GM21737 (cell line): Measurements from ENCODE around the gene LRRC36.

Experiments
- ATAC-seq: cut with Tn5 transposase; IDR thresholded peaks from one replicate; pipeline ENCODE4 v1.9.1; 2021; ENCODE audit warnings: mild to moderate bottlenecking, moderate library complexity; ENCODE audit not compliant: unreplicated experiment

LRRC36 gene

GRCh38 chr16:67294171-67294757 is 32.4 kb upstream of the LRRC36 start:
- no peak for ATAC-seq

- ATAC-seq = no peak
These were observed 31.7 kb upstream of the LRRC36 start for GRCh38 chr16:67294938-67295361.

DNA sequence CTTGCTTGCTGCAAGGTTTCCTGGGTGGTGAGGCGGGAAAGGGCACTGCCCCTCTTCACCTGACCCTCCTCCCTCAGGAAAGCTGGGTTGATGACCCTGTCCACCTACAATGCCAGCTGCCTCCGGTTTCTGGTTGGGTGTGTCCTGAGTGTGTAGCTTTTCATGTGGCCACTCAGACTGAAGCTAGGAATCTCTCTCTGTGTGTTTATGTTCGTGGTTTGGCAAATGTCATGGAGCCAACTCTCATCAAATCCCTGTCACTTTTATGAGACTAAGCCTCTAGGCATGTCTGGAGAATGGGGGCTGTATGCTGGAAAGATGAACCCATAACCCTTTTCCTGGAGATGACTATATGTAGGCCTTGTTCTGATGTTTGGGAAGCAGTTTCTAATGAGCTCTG is 30.2 kb upstream of the LRRC36 start:
- no peak for ATAC-seq

- ATAC-seq = no peak
These were observed 28.3 kb upstream of the LRRC36 start for GRCh38 chr16:67298277-67298676.

DNA sequence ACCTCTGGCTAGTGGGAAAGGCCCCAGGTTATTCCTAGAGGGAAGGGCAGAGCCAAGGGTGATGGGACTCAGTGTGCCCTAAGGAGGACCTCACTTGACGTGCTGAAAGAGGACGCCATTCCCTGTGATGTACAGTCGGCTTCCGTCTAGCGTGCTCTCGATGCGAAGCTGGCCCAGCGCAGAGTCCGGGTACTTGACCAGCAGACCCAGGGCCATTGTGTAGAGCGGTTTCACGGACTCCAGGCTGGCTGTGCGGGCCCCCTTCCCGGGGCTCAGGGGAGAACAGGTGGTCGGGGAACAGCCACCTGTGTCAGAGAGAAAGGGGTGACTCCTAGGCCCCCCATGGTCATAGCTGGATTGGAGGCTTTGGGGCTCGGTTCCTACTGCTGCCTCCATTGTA is 27.3 kb upstream of the LRRC36 start:
- ATAC-seq = no peak

DNA sequence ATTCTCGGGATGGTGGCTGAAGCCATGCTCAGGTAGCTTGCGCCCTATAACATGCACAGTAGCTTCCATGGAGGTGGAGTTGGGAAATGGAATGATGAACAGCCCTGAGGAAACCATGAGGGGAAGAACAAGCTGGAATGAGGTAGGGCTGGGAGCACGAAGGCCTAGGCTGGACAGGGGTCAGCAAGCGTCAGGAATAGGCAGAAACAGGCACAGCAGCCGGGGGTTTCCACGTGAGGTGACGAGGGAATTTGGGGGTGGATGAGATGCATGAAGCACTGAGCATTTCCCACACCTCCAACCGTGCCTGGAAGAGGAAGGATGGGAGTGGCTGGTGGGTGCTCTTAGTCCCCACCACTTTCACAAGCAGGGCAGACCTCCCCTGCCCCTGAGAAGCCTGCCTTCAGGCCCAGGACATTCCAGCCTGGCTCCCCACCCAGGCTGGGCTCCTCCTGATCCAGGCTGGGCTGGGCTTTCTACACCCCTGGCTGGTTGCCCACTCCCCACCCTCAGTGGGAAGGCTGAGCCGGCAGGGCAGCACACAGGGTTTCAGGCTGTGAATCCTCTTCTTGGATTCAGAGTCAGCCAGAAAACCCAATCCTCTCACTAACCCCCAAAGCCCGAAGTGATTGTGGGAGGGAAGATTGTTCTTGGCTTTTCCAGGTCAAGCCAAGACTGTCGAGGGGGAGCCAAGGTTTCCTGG is 25.4 kb upstream of the LRRC36 start:
- no peak for ATAC-seq

GRCh38 chr16:67302076-67302475 is 24.5 kb upstream of the LRRC36 start:
- ATAC-seq = no peak

GRCh38 chr16:67302970-67303369 is 23.6 kb upstream of the LRRC36 start:
- no peak for ATAC-seq

GRCh38 chr16:67304020-67304419 is 22.6 kb upstream of the LRRC36 start:
- no peak for ATAC-seq

DNA sequence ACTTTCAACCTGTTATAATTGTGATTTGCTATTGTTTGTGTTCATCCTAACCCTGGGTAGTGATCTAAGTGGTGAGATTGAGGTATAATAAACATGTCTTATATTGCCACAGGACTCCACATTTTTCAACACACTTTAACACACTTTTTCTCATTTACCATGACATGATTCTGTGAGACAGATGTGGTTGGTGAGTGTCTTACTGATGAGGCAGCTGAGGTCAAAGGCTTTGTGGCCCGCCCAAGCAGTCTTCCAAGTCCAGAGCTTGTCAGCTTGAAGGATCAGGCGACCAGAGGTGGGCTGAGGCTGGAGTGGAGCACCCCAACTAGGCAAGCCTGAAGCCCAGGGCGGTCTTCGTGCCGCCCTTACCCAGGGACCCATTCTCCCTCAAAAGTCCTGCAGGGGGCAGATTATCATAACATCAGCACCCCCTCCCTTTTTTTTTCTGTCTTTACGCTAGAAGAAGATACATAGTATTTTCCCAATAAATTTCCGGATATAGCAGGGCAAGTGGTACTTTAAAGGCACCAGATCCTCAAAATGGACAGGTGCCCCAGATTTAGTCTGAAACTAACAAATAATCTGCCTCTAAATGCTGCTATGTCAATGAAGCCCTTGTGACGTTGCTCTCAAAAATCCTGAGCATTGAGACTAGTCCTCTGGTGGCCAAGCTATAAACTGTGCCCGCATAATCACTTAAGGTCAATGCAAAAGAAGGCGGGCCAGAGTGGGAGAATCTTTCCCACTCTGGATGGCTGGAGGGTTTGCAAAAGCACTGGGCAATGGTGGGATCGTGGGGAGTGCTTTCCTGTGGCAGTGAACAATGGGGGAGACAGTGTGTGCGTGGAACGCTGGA is 21.2 kb upstream of the LRRC36 start:
- ATAC-seq = no peak

GRCh38 chr16:67310561-67310960 is 16.1 kb upstream of the LRRC36 start:
- ATAC-seq = no peak

DNA sequence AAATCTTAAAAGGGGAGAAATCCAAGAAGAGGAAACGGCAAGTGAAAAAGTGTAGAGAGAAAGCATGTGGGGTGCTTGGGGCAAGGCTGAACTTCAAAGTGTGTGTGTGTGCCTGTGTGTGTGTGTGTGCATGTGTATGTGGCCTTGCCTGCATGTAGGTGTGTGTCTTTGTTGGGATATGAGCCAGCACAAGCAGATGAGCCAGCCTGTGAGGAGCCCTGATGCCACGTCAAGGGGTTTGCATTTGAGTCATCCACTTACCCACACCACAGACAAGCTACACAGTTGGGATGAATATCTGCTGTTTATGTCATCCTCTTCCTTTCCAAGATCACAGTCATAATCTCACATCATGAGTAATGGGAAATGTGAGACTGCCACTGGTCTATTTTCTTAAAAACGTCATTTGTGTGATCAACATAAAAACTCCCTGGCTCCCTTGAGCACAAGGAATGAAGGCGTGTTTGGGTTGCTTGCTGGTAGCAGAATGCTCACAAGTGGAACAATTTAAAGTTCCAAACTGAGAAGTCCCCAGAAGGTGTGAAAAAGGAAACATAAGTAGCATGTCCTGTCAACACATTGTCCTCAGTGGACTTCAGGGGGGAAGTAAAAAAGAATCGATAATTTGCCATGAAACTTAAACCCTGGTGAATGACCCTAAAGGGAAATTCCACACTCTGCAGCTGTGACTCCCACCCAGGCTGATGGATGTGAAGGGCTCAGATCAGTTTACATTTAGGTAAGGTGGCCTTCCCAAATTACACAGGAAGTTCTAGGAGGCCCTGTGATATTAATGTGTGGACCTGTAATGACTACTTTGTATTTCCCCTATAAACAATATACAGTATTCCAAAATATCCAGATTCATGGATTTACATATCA is 14.8 kb upstream of the LRRC36 start:
- peak; percentile 60 for ATAC-seq

GRCh38 chr16:67312719-67313118 is 13.9 kb upstream of the LRRC36 start:
- no peak for ATAC-seq

- ATAC-seq = no peak
These were observed 8.8 kb upstream of the LRRC36 start for GRCh38 chr16:67317853-67318252.

- ATAC-seq = no peak
These were observed 522 bp upstream of the LRRC36 start for GRCh38 chr16:67326115-67326471.

DNA sequence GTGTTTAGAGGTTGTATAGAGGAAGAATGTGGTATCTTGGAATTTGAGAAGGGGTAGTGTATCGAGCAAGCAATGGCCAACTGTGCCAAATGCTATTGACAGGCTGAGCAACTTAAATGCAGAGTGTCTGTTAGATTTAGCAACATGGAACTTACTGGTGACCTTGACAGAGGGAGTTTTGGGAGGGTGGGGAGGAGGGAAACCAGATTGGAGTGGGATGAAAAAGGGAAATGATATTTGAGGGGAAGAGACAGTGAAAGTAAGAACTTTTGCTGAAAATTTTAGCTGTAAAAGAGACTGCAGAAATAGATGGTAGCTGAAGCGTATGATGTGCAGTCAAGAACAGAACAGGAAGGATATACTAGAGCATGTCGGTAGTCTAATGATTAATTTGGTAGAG is 1.1 kb downstream of the LRRC36 start:
- ATAC-seq = no peak

GRCh38 chr16:67329901-67330300 is 3.3 kb downstream of the LRRC36 start:
- ATAC-seq = no peak

DNA sequence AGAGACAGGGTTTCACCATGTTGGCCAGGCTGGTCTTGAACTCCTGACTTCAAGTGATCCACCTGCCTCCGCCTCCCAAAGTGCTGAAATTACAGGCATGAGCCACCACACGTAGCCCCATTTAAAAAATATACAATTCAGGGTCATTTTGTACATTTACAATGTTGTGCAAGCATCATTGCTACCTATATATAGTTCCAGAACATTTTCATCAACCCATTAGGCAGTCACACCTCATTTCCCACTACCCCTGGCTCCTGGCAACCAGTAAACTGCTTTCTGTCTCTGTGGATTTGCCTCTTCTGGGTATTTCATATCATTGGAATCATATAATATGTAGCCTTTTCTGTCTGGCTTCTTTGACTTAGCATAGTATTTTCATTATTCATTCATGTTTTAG is 6.7 kb downstream of the LRRC36 start:
- no peak for ATAC-seq

DNA sequence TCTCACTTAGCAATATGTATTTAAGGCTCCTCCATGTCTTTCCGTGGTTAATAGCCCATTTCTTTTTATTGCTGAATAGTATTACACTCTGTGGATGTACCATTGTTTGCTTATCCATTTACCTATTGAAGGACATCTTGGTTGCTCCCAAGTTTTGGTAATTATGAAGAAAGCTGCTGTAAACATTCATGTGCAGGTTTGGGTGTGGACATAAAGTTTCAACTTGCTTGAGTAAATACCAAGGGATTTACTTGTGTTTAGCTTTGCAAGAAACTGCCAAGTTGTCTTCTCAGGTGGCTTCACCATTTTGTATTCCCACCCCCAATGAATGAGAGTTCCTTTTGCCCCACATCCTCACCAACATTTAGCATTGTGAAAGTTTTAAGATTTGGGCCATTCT is 9.5 kb downstream of the LRRC36 start:
- no peak for ATAC-seq

- no peak for ATAC-seq
These were observed 10.0 kb downstream of the LRRC36 start for GRCh38 chr16:67336648-67337047.

DNA sequence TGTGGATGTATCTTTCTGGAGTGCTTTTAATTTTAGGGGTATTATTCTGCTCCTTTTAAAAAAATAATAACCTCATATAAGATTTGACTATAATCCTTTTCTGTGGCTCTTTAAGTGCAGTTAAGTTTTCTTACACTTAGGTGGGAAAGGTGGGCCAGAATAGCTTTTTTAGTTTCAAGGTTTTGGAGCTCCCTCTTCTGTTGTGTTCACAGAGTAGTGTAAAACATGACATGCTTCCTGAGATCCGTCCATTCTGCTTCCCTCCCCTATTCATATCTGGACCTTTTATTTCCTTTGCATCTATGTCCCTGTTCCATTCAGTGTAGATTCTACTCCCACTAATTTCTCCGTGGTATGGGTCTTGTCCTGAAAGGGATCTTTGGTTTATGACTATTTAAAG is 12.8 kb downstream of the LRRC36 start:
- no peak for ATAC-seq
